Measurements from ENCODE around the gene TP53I13. TPM values are rescaled to one million over a fixed set of nuclear protein-coding genes. Genes with fewer than 3 reads are reported as not detected.

Gene TP53I13
- total and polyA plus RNA-seq, 4 experiments from 2014 or later = 31.5 to 158 (median 98.1) TPM

DNA sequence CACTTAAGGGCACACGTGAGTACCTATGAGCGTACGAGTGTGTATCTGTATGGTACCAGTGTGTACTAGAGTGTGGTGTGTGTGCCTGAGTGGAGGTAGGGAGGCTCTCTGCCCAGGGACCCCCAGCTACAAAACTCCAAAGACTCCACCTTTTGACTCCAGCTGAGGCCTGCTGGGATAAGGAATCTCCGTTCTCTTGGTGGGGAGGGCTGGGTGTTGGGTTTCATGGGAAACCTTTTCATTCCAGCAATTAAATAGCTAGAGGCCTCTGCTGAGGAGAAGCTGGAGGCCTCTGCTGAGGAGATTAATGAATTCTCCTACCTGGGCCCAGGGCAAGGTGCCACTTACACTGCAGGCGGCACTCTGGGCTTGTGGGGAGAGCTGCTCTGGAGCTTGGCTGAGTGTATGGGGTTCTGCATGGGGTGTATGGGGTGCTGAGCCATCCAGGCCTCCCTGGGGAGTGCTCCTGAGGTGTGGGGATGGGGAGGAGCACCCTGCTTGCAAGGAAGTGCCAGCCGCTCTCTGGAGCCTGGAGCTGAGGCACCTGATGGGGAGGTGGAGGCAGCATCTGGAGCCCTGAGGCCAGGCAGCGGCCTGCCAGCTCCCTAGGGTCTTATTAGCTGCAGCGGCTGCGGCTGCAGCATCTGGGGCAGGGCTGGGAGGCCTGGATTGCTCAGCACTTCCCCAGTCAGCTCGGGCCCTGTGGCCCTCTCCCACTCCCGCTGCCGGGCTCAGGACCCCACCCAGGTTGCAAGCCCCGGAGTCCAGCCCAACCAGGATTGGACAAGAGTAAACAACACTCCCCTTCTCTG lies 29.1 kb downstream of the TP53I13 start:
- H3K27me3 ChIP-seq (ENCODE audit: insufficient read depth, low read length) = no peaks in the 10 kb centered on the region
- CTCF ChIA-PET (ENCODE audit: partially characterized antibody) = interaction anchor here (1.0 to 1.2 kb wide), 3 partner anchors 16 to 20 kb away, joined by 3 read pairs; no protein-coding TSS in a partner anchor
- no peak overlapping the region for H3K27ac ChIP-seq (ENCODE audit: low read depth, low read length)
- H3K27me3 Mint-ChIP-seq = no peaks in the 10 kb centered on the region
- H3K9me3 ChIP-seq (ENCODE audit: control insufficient read depth in 1 of 2, low read length in 2 of 2) = no peaks in the 10 kb centered on the region
- intact Hi-C loops (cut with micrococcal nuclease) = no loop called here
- peaks cover 14% of the 10 kb centered on the region for H3K4me1 ChIP-seq (ENCODE audit: insufficient read depth, low read length)
- POLR2A ChIA-PET (ENCODE audit: partially characterized antibody) = interaction anchor here (1.0 kb wide), 1 partner anchor 16 kb away, joined by 3 read pairs; no protein-coding TSS in a partner anchor
- no peak overlapping the region for H3K27ac Mint-ChIP-seq
- no peak for DNase-seq
- peaks cover 0 to 1% of the 10 kb centered on the region in 2 donors for H3K36me3 Mint-ChIP-seq
- H3K9me3 Mint-ChIP-seq = no peaks in the 10 kb centered on the region
- no peak overlapping the region for H3K4me3 ChIP-seq (ENCODE audit: low read length in 2 of 2)
- peaks cover 0 to 4% (median 3%) of the 10 kb centered on the region in 4 donors for H3K4me1 Mint-ChIP-seq
- no peaks in the 10 kb centered on the region for H3K36me3 ChIP-seq (ENCODE audit: insufficient read depth, low read length)
- H3K4me3 Mint-ChIP-seq = no peak overlapping the region

DNA sequence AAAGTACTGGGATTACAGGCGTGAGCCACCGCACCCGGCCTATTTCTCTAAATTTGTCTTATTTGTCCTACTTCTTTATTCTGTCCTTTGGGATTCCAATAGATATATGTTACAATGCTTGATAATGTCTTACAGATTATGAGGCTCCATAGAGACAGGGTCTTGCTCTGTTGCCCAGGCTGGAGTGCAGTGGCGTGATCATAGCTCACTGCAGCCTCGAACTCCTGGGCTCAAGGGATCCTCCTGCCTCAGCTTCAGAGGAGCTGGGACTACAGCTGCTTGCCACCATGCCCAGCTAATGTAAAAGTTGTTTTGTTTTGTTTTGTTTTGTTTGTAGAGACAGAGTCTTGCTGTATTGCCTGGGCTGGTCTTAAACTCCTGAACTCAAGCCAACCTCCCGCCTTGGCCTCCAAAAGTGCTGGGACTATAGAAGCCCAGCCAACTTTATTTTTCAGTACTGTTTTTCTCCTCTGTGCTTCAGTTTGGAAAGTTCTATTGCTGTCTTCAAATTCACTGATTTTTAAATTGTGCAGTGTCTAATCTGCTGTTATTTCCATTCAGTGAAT lies 34.7 kb downstream of the TP53I13 start:
- H3K27ac ChIP-seq (ENCODE audit: low read depth, low read length) = no peak overlapping the region
- no peaks in the 10 kb centered on the region for H3K27me3 Mint-ChIP-seq
- no peak for DNase-seq
- H3K27me3 ChIP-seq (ENCODE audit: insufficient read depth, low read length) = no peaks in the 10 kb centered on the region
- CTCF ChIA-PET (ENCODE audit: partially characterized antibody) = interaction anchor here (1.1 kb wide), 1 partner anchor 10 kb away, joined by 3 read pairs; no protein-coding TSS in a partner anchor
- no peaks in the 10 kb centered on the region for H3K4me1 ChIP-seq (ENCODE audit: insufficient read depth, low read length)
- no peaks in the 10 kb centered on the region for H3K36me3 ChIP-seq (ENCODE audit: insufficient read depth, low read length)
- intact Hi-C loops (cut with micrococcal nuclease) = no loop called here
- H3K36me3 Mint-ChIP-seq = no peaks in the 10 kb centered on the region
- POLR2A ChIA-PET (ENCODE audit: partially characterized antibody) = no interaction called here
- H3K27ac Mint-ChIP-seq = no peak overlapping the region
- H3K9me3 Mint-ChIP-seq = no peaks in the 10 kb centered on the region
- H3K4me3 ChIP-seq (ENCODE audit: low read length in 2 of 2) = no peak overlapping the region
- no peak overlapping the region for H3K4me3 Mint-ChIP-seq
- H3K9me3 ChIP-seq (ENCODE audit: control insufficient read depth in 1 of 2, low read length in 2 of 2) = no peaks in the 10 kb centered on the region
- no peaks in the 10 kb centered on the region for H3K4me1 Mint-ChIP-seq

DNA sequence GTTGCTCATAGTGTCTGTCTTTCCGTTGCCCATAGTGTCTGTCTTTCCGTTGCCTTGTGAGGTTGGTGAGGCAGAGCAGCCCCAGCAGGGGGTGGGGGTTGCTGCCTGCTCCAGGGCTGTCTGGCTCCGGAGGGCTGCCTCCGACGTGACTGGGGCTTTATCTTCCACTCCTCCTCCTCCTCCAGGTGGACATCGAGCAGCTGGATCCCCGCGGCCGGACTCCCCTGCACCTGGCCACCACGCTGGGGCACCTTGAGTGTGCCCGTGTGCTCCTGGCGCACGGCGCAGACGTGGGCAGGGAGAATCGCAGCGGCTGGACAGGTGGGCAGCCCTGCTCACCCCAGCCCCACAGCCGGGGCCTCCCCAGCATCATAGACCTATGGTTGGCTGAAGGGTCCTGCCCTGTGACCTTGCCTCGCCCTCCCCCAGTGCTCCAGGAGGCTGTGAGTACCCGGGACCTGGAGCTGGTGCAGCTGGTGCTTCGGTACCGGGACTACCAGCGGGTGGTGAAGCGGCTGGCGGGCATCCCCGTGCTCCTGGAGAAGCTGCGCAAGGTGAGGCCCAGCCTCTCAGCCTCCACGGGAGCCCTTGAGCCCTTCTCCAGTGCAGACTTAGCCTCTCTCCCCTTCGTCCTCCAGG lies 39.2 kb downstream of the TP53I13 start:
- ChIA-PET CTCF (ENCODE audit: partially characterized antibody) (interaction anchor here (0.9 to 22.5 kb wide), 4 partner anchors 8 to 33 kb away, joined by 4 to 523 read pairs (median 20); partner anchors contain the start of genes ABHD15, ANKRD13B and TP53I13), POLR2A (ENCODE audit: partially characterized antibody) (no interaction called here)
- H3K4me1 Mint-ChIP-seq = peaks cover 0 to 2% (median 0%) of the 10 kb centered on the region in 4 donors
- no peaks in the 10 kb centered on the region for H3K9me3 Mint-ChIP-seq
- H3K27me3 ChIP-seq (ENCODE audit: insufficient read depth, low read length) = no peaks in the 10 kb centered on the region
- no peak overlapping the region for H3K4me3 ChIP-seq (ENCODE audit: low read length in 2 of 2)
- no peak overlapping the region for H3K4me3 Mint-ChIP-seq
- no peaks in the 10 kb centered on the region for H3K9me3 ChIP-seq (ENCODE audit: control insufficient read depth in 1 of 2, low read length in 2 of 2)
- no peak overlapping the region for H3K27ac ChIP-seq (ENCODE audit: low read depth, low read length)
- no peaks in the 10 kb centered on the region for H3K36me3 Mint-ChIP-seq
- intact Hi-C loops (cut with micrococcal nuclease) = no loop called here
- DNase-seq = no peak
- H3K36me3 ChIP-seq (ENCODE audit: insufficient read depth, low read length) = no peaks in the 10 kb centered on the region
- H3K27me3 Mint-ChIP-seq = no peaks in the 10 kb centered on the region
- H3K27ac Mint-ChIP-seq = no peak overlapping the region
- H3K4me1 ChIP-seq (ENCODE audit: insufficient read depth, low read length) = no peaks in the 10 kb centered on the region

DNA sequence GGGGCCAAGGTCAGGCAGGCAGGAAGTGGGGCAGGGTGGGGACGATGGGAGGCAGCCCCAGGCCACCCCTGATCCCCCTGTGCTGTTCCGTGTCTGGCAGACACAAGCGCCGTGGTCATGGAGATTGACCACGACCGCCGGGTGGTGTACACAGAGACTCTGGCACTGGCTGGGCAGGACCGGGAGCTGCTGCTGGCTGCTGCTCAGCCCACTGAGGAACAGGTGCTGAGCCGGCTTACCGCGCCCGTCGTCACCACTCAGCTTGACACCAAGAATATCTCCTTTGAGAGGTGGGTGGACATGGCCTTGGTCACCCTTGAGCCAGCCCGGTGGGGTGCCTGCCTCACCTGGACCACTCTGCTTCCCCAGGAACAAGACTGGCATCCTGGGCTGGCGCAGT lies 40.5 kb downstream of the TP53I13 start:
- POLR2A ChIA-PET (ENCODE audit: partially characterized antibody) = interaction anchor here (1.2 kb wide), 1 partner anchor 9 kb away, joined by 3 read pairs; no protein-coding TSS in a partner anchor
- no peak for DNase-seq
- no peaks in the 10 kb centered on the region for H3K36me3 Mint-ChIP-seq

DNA sequence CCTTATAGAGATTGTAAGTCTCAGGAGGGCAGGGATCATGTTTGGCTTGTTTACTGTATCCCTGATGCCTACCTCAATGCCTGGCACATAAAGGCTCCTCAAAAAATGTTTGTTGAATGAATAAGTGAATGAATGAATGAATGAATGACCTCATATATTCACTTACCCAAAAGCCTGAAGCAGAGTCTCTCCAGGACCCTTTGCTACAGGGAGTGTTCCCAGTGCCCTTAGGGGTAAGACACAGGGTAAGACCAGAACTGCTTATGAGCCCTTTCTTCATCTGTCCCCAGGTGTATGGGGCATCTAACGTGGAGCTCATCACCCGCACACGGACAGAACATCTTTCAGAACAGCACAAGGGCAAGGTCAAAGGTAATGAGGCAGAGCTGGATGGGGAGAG lies 41.9 kb downstream of the TP53I13 start:
- Histone ChIP-seq H3K4me3 (ENCODE audit: low read length in 2 of 2) (no peak overlapping the region), H3K27me3 (ENCODE audit: insufficient read depth, low read length) (no peaks in the 10 kb centered on the region), H3K36me3 (ENCODE audit: insufficient read depth, low read length) (no peaks in the 10 kb centered on the region), H3K9me3 (ENCODE audit: control insufficient read depth in 1 of 2, low read length in 2 of 2) (no peaks in the 10 kb centered on the region), H3K27ac (ENCODE audit: low read depth, low read length) (no peak overlapping the region), H3K4me1 (ENCODE audit: insufficient read depth, low read length) (peaks cover 25% of the 10 kb centered on the region)
- ChIA-PET POLR2A (ENCODE audit: partially characterized antibody) (interaction anchor here (1.0 kb wide), 1 partner anchor 14 kb away, joined by 3 read pairs; no protein-coding TSS in a partner anchor), CTCF (ENCODE audit: partially characterized antibody) (interaction anchor here (2.8 to 22.5 kb wide), 3 partner anchors 16 to 35 kb away, joined by 6 to 523 read pairs (median 20); partner anchors contain the start of genes ABHD15, ANKRD13B and TP53I13)
- Mint-ChIP-seq H3K4me3 (no peak overlapping the region), H3K36me3 (peaks cover 0 to 1% of the 10 kb centered on the region in 2 donors), H3K27me3 (no peaks in the 10 kb centered on the region), H3K27ac (peak overlapping the region in 1 of 7 donors; percentile 19), H3K9me3 (no peaks in the 10 kb centered on the region), H3K4me1 (peaks cover 6 to 19% (median 16%) of the 10 kb centered on the region in 4 donors)
- no peak for DNase-seq
- intact Hi-C loops (cut with micrococcal nuclease) = loop anchor here (10.0 kb wide), 1 partner anchor 484 kb away; no protein-coding TSS in a partner anchor

More for the DNA sequence above, 40.5 kb downstream of the TP53I13 start:
- H3K4me1 ChIP-seq (ENCODE audit: insufficient read depth, low read length) = peaks cover 10% of the 10 kb centered on the region
- no peak overlapping the region for H3K27ac ChIP-seq (ENCODE audit: low read depth, low read length)
- no peaks in the 10 kb centered on the region for H3K9me3 ChIP-seq (ENCODE audit: control insufficient read depth in 1 of 2, low read length in 2 of 2)
- H3K4me3 ChIP-seq (ENCODE audit: low read length in 2 of 2) = no peak overlapping the region
- Mint-ChIP-seq H3K4me1 (peaks cover 3 to 5% (median 4%) of the 10 kb centered on the region in 4 donors), H3K27ac (no peak overlapping the region), H3K4me3 (no peak overlapping the region), H3K27me3 (no peaks in the 10 kb centered on the region), H3K9me3 (no peaks in the 10 kb centered on the region)
- CTCF ChIA-PET (ENCODE audit: partially characterized antibody) = interaction anchor here (4.0 to 22.5 kb wide), 3 partner anchors 9 to 34 kb away, joined by 20 to 523 read pairs (median 21); partner anchors contain the start of genes ABHD15, ANKRD13B and TP53I13
- H3K36me3 ChIP-seq (ENCODE audit: insufficient read depth, low read length) = no peaks in the 10 kb centered on the region
- intact Hi-C loops (cut with micrococcal nuclease) = no loop called here
- H3K27me3 ChIP-seq (ENCODE audit: insufficient read depth, low read length) = no peaks in the 10 kb centered on the region

DNA sequence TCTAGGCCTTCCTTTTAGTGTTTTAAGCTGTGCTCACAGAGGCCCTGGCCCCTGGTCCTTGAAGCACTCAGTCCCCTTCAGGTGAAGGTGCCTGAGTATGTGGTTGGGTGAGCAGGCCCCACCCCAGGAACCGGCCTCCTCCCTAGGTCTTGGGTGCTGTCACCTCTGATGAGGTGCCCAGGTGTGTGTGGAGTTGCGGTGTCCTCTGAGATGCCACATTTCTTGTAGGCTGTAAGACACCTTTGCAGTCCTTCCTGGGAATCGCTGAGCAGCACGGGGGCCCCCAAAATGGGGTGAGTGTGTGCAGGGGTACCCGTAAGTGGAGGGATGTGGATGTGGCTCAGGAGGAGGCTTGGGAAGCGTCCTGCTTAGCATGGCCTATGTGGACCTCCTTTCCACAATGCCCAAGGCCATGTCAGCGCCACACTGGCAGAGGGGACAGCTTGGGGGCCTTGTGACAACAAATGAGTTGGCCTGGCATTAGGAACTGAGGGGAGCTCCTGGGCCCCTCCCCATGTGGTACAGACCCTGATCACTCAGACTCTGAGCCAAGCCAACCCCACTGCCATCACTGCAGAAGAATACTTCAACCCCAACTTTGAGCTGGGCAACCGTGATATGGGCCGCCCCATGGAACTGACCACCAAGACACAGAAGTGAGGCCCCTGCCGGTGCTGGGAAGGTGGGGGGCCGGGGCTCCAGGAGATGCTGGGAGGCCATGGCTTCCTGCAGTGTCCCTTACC lies 43.0 kb downstream of the TP53I13 start:
- H3K27ac Mint-ChIP-seq = peak overlapping the region in 2 of 7 donors; percentile 37 to 64
- no peaks in the 10 kb centered on the region for H3K9me3 ChIP-seq (ENCODE audit: control insufficient read depth in 1 of 2, low read length in 2 of 2)
- H3K4me1 ChIP-seq (ENCODE audit: insufficient read depth, low read length) = peaks cover 36% of the 10 kb centered on the region
- no peak overlapping the region for H3K4me3 ChIP-seq (ENCODE audit: low read length in 2 of 2)
- CTCF ChIA-PET (ENCODE audit: partially characterized antibody) = interaction anchor here (0.6 to 22.5 kb wide), 5 partner anchors 13 to 507 kb away, joined by 3 to 523 read pairs (median 5); partner anchors contain the start of genes ABHD15 and TP53I13
- POLR2A ChIA-PET (ENCODE audit: partially characterized antibody) = interaction anchor here (0.8 to 1.5 kb wide), 3 partner anchors 19 to 30 kb away, joined by 3 to 4 read pairs (median 3); no protein-coding TSS in a partner anchor
- no peak for DNase-seq
- intact Hi-C loops (cut with micrococcal nuclease) = loop anchor here (10.0 kb wide), 1 partner anchor 483 kb away; no protein-coding TSS in a partner anchor
- H3K4me1 Mint-ChIP-seq = peaks cover 12 to 30% (median 23%) of the 10 kb centered on the region in 4 donors
- H3K27me3 Mint-ChIP-seq = no peaks in the 10 kb centered on the region
- peak overlapping the region in 5 of 8 donors; percentile 23 to 63 (median 25) for H3K4me3 Mint-ChIP-seq
- peaks cover 0 to 1% of the 10 kb centered on the region in 2 donors for H3K36me3 Mint-ChIP-seq
- H3K36me3 ChIP-seq (ENCODE audit: insufficient read depth, low read length) = no peaks in the 10 kb centered on the region
- H3K27ac ChIP-seq (ENCODE audit: low read depth, low read length) = no peak overlapping the region
- H3K27me3 ChIP-seq (ENCODE audit: insufficient read depth, low read length) = no peaks in the 10 kb centered on the region
- no peaks in the 10 kb centered on the region for H3K9me3 Mint-ChIP-seq
